Astrocyte of the spinal cord (primary cell): ENCODE measurements around the gene GPR155.

Experiments
- DNase-seq: peaks from one replicate; pipeline ENCODE4 v3.0.0; 2011; ENCODE audit warnings: low read depth, low spot score
- H3K4me3 ChIP-seq: 2 replicates; pipeline ENCODE4 v1.5.1; 2011; ENCODE audit warnings: low read depth, mild to moderate bottlenecking, low read length, moderate library complexity
- CTCF ChIP-seq: IDR thresholded peaks from 2 replicates; pipeline ENCODE4 v1.5.1; 2012; ENCODE audit warnings: low read depth, mild to moderate bottlenecking, low read length, inconsistent platforms
- in situ Hi-C: cut with HindIII; loops from 2 replicates; pipeline ENCODE4 v1.10.0; 2017; ENCODE audit warnings: low sequenced_read_pairs

GPR155 gene

GRCh38 chr2:174439950-174440349 lies 46.9 kb downstream of the GPR155 start:
- DNase-seq: no peak
- no peak for TF ChIP-seq CTCF
- H3K4me3 ChIP-seq: no peak overlapping the region
- in situ Hi-C loops: no loop called here

- no peak for TF ChIP-seq CTCF
- H3K4me3 ChIP-seq: no peak overlapping the region
- in situ Hi-C loops: no loop called here
- DNase-seq: no peak
Measured at GRCh38 chr2:174439323-174439722, 47.5 kb downstream of the GPR155 start.

- DNase-seq: no peak
- H3K4me3 ChIP-seq: no peak overlapping the region
- in situ Hi-C loops: no loop called here
- TF ChIP-seq CTCF: no peak
Measured at GRCh38 chr2:174438146-174438886, 48.5 kb downstream of the GPR155 start.

GRCh38 chr2:174436351-174436750 lies 50.5 kb downstream of the GPR155 start:
- no peak for TF ChIP-seq CTCF
- in situ Hi-C loops: no loop called here
- peak; percentile 17 for DNase-seq
- H3K4me3 ChIP-seq: no peak overlapping the region

- in situ Hi-C loops: no loop called here
- no peak overlapping the region for H3K4me3 ChIP-seq
Measured at GRCh38 chr2:174431902-174432301, 54.9 kb downstream of the GPR155 start.

GRCh38 chr2:174430066-174430465 lies 56.8 kb downstream of the GPR155 start:
- no peak for TF ChIP-seq CTCF
- no peak for DNase-seq
- H3K4me3 ChIP-seq: no peak overlapping the region
- in situ Hi-C loops: no loop called here

More at GRCh38 chr2:174431902-174432301, 54.9 kb downstream of the GPR155 start:
- no peak for DNase-seq
- TF ChIP-seq CTCF: no peak
